ENCODE data around the gene P2RY14. TPM values are rescaled to one million over a fixed set of nuclear protein-coding genes. Genes with fewer than 3 reads are reported as not detected.
A peak's percentile ranks its signal among the peaks of the same experiment; 100 is the strongest.
"Not testable (repeated sequence)": the region's sequence is repeated elsewhere in the genome, so short reads cannot be mapped to it uniquely, and the experiment has no call there.

The P2RY14 gene
- total RNA-seq, 1 donor from 2014 or later, result not detected

DNA sequence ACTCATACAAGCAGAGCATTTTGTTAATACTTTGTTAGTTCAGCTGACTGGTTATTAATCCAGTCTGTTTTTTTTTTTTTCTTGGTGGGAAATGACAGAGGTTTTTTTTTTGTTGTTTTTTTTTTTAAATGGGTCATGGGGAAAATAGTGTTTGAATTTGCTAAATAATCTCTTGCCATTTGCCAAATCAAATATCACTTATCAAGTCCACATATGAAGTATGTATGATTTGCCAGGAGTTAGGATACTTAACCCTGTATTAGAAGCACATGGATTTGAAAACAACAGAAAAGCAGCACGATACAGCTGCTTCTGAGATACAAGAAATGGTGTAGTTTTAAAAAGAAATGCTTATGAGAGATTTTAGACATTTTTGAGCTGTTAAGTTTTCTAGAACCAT lies 21.6 kb downstream of the P2RY14 start:
- TF ChIP-seq CTCF (IDR thresholded peaks at IDR 0.05; ENCODE audit: unreplicated experiment), result no peak
- Mint-ChIP-seq H3K36me3 (ENCODE audit: insufficient read depth) (peaks cover 2% of the 10 kb centered on the region), H3K27me3 (no peaks in the 10 kb centered on the region), H3K27ac (no peak overlapping the region), H3K4me1 (ENCODE audit: low read depth) (peaks cover 5% of the 10 kb centered on the region), H3K9me3 (ENCODE audit: low read depth) (no peaks in the 10 kb centered on the region), H3K4me3 (ENCODE audit: low read depth) (no peak overlapping the region)
- DNase-seq (ENCODE audit: low spot score, unreplicated experiment), result no peak

DNA sequence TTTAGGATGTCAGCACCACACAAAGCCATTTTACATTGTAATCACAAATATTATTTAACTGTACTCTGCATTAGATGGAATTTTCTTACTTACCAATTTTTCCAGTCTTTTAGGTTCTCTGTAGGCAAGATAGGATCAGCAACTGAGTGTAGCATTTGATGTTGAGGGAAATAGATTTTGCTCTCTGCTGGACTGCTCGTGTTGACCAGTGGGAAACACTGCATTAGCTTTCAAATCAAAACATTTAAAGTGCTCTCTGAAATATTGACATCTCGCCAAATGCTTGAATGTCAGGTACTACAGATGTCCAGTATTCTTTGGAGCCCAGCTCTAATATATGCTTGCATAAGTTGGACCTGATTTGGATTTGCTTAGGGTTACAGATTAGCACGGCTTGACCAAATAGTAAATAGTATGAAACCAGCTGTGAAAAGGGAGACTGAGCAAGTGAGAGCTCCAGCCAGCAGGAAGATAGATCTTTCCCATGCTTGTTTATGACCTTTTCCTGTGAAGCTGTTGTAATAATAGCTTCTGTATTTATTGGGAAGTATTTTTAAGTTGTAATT lies 29.5 kb downstream of the P2RY14 start:
- H3K36me3 Mint-ChIP-seq (ENCODE audit: insufficient read depth), result no peaks in the 10 kb centered on the region
- no peaks in the 10 kb centered on the region for H3K27me3 Mint-ChIP-seq
- H3K27ac Mint-ChIP-seq, result no peak overlapping the region
- TF ChIP-seq CTCF (IDR thresholded peaks at IDR 0.05; ENCODE audit: unreplicated experiment), result no peak
- no peak for DNase-seq (ENCODE audit: low spot score, unreplicated experiment)
- peaks cover 3% of the 10 kb centered on the region for H3K9me3 Mint-ChIP-seq (ENCODE audit: low read depth)
- H3K4me1 Mint-ChIP-seq (ENCODE audit: low read depth), result peaks cover 4% of the 10 kb centered on the region
- no peak overlapping the region for H3K4me3 Mint-ChIP-seq (ENCODE audit: low read depth)

DNA sequence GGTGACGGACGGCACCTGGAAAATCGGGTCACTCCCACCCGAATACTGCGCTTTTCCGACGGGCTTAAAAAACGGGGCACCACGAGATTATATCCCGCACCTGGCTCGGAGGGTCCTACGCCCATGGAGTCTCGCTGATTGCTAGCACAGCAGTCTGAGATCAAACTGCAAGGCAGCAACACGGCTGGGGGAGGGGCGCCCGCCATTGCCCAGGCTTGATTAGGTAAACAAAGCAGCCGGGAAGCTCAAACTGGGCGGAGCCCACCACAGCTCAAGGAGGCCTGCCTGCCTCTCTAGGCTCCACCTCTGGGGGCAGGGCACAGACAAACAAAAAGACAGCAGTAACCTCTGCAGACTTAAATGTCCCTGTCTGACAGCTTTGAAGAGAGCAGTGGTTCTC lies 36.3 kb downstream of the P2RY14 start:
- H3K4me1 Mint-ChIP-seq (ENCODE audit: low read depth); H3K27me3 Mint-ChIP-seq; H3K9me3 Mint-ChIP-seq (ENCODE audit: low read depth); DNase-seq (ENCODE audit: low spot score, unreplicated experiment); H3K27ac Mint-ChIP-seq; H3K36me3 Mint-ChIP-seq (ENCODE audit: insufficient read depth): not testable (repeated sequence)
- H3K4me3 Mint-ChIP-seq (ENCODE audit: low read depth), result peak overlapping the region; percentile 58

GRCh38 chr3:151236736-151237135 lies 41.6 kb downstream of the P2RY14 start:
- no peak for TF ChIP-seq CTCF (IDR thresholded peaks at IDR 0.05; ENCODE audit: unreplicated experiment)
- H3K27ac Mint-ChIP-seq, result no peak overlapping the region
- no peak for DNase-seq (ENCODE audit: low spot score, unreplicated experiment)
- no peaks in the 10 kb centered on the region for H3K27me3 Mint-ChIP-seq
- H3K4me3 Mint-ChIP-seq (ENCODE audit: low read depth), result no peak overlapping the region
- peaks cover 5% of the 10 kb centered on the region for H3K9me3 Mint-ChIP-seq (ENCODE audit: low read depth)
- no peaks in the 10 kb centered on the region for H3K4me1 Mint-ChIP-seq (ENCODE audit: low read depth)
- H3K36me3 Mint-ChIP-seq (ENCODE audit: insufficient read depth), result peaks cover 4% of the 10 kb centered on the region

DNA sequence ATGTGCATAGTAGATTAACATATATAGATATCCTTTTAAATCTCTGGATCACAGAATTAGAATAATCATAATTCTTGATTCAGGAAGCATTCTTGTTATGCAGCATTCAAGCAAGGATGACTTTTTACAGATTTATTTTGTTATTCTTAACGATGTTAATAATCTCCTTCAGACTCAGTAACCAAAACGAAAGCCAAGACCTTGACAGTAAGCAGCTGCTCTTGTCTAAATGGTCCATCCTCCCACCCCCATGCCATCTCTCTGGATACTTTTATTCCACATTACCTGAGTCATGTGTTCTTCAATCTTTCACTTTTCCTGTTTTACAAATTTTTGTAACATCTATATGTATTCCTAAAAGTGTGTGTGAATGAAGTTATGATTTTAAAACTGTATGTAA lies 42.0 kb downstream of the P2RY14 start:
- Mint-ChIP-seq H3K27ac (no peak overlapping the region), H3K36me3 (ENCODE audit: insufficient read depth) (peaks cover 1% of the 10 kb centered on the region), H3K4me1 (ENCODE audit: low read depth) (no peaks in the 10 kb centered on the region), H3K27me3 (no peaks in the 10 kb centered on the region), H3K9me3 (ENCODE audit: low read depth) (peaks cover 1% of the 10 kb centered on the region), H3K4me3 (ENCODE audit: low read depth) (no peak overlapping the region)
- no peak for TF ChIP-seq CTCF (IDR thresholded peaks at IDR 0.05; ENCODE audit: unreplicated experiment)
- no peak for DNase-seq (ENCODE audit: low spot score, unreplicated experiment)

DNA sequence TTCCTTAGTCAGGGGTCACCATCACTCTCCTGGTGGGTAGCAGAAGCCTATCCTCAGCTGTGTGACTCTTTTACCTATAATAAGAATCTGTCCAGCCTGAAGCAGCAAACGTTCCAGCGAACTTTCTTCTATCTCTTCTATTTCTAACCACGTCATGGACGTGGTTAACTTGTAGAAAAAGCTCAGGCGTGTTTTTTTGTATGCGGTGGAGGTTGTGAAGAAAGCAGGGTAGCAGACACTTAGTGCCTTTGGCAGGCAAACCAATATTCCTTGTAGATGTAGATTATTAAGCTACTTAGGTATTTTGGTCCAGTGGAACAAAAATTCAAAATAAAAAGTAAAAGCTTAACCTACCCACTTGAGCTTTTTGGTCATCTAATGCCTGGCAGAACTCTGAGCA lies 43.5 kb downstream of the P2RY14 start:
- Mint-ChIP-seq H3K27me3 (no peaks in the 10 kb centered on the region), H3K9me3 (ENCODE audit: low read depth) (no peaks in the 10 kb centered on the region), H3K4me3 (ENCODE audit: low read depth) (no peak overlapping the region), H3K27ac (no peak overlapping the region), H3K4me1 (ENCODE audit: low read depth) (no peaks in the 10 kb centered on the region), H3K36me3 (ENCODE audit: insufficient read depth) (no peaks in the 10 kb centered on the region)
- DNase-seq (ENCODE audit: low spot score, unreplicated experiment), result no peak
- no peak for TF ChIP-seq CTCF (IDR thresholded peaks at IDR 0.05; ENCODE audit: unreplicated experiment)

Measured in progenitor cell of endocrine pancreas (in vitro differentiated cells).